SIG-M5 treated with dmso at 0.1 percent for 504 hours (cell line): ENCODE results near the gene MAST4.

ENCODE experiments used
- DNase-seq: peaks from one replicate; lab custom pipeline; 2025; ENCODE audit not compliant: unreplicated experiment; lab: John Stamatoyannopoulos, UW

MAST4 gene

DNA sequence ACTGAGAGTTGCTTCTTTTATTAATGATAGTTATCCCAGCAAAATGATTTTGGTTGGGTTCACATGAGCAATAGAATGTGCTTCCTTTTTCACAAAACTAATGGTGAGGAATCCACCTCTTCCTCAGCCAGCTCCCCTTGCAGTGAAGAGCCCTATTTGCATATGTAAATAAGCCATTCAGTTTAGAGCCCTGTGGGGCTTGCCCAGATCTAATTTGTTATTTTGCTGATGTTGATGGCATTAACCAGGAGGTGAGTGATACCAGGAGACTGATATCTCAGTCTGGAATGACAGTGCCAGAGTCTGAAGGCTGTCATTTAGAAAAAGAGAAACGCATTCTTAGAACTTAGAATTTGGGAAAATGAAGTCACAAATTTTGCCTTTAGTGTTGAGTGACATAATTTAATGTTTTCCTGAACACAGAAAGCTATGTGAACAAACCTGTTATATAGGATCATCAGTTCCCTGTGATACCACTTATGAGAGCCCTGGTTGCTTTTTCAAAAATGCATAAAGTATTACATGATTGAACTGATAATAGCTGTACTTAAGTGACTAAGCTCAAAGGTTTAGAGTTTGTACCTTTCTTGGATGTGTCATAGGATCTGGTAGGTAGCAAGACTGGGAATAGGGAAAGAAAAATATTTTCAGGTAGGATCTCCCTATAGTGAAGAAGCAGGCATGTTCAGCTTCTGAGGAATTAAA, 271.6 kb downstream of the MAST4 start:
- DNase-seq: no peak

DNA sequence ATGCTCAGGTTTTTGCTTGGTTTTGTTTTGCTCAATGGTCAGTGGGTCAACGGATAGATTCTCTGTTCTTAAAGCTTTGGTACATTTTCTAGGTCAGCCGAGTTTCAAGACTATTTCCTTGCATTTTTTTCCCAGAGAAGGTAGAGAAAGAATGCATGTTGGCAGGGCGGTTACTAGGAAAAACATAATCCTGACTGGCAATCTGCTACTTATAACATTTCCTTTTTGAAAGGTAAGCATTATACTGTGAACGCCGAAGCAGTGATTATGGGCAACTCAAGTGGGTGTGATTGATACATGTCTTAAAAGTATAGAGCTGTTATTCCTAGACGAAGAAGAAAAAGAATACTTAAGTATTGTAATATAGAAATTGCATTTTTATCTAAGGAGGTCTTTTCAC, 273.2 kb downstream of the MAST4 start:
- no peak for DNase-seq

DNA sequence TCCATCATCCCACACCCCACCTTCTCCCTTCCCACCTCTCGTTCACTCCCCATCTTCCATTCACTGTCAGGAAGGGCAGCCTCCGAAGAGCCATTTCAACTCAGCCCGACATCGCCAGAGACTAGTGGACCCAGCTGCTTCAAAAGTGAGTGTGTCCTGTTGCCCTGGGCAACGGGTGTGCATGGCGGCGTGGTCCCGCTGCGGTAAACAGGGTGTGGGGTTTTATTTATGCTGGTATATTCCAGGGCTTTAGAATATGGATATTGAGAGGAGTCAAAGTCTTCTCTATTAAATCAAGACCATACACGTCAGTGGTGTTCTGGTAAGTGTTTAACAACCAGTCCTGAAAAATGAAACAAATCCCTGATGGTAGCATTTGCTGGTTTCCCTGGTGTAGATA, 274.5 kb downstream of the MAST4 start:
- no peak for DNase-seq

DNA sequence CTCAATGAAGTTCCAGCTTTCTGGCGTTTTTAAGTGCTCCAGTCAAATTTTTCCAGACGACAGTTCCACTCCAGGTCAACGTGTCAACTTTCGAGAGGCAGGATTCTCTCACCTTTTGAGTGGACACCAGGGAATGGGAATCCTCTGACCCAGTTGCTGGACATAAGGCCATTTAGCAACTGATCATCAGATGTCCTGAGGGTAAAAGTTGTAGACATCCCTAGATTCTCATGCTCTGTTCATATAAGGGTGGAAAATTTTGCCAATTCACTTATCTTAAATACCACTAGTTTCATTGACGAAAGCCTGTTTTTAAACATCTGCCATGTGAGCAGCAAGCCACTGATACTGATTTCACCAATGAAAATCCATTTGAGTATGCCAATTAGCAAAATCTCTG, 275.5 kb downstream of the MAST4 start:
- DNase-seq: no peak

- DNase-seq: no peak
Measured at GRCh38 chr5:66872736-66873331, 276.6 kb downstream of the MAST4 start.

- DNase-seq: no peak
Measured at GRCh38 chr5:66874004-66874403, 277.8 kb downstream of the MAST4 start.

DNA sequence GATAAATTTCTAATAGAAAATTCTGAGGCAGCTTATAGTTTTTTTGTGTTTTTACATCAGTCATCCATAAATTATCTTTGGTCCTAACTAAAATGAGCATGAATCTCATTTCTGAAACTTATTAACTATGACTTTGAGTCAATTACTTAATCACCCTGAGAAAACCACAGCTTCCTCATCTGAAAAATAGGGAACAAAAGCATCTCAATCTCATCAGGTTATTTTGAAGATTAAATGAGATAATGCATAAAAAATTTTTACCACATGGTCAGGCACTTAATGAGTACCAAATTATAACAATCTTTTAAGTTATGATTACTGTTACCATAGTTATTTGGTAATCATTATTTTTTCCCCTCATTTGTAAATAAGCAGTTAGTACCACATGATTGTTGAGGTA, 279.1 kb downstream of the MAST4 start:
- peak; percentile 46 for DNase-seq

GRCh38 chr5:66876266-66876807, 280.1 kb downstream of the MAST4 start:
- no peak for DNase-seq

- DNase-seq: no peak
Measured at GRCh38 chr5:66877843-66878242, 281.6 kb downstream of the MAST4 start.

DNA sequence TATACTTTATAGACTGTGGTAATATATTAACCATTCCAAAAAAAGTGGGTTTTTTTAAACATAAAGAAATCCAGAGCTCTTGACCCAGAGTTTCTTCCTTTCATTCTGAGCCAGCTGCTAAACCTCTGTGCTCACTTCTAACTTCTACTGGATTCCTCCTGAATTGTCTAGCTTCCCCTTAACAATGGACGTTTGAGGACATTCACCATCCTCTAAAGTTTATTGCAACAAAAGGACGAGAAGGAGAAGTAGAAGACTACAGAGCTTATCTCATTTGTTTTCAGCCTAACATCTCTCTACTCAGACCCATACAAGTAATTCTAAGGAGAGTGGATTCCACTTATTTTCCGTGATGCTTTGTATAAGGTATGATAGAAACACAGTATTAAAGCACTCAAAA, 284.2 kb downstream of the MAST4 start:
- no peak for DNase-seq

GRCh38 chr5:66881480-66882161, 285.4 kb downstream of the MAST4 start:
- no peak for DNase-seq

DNA sequence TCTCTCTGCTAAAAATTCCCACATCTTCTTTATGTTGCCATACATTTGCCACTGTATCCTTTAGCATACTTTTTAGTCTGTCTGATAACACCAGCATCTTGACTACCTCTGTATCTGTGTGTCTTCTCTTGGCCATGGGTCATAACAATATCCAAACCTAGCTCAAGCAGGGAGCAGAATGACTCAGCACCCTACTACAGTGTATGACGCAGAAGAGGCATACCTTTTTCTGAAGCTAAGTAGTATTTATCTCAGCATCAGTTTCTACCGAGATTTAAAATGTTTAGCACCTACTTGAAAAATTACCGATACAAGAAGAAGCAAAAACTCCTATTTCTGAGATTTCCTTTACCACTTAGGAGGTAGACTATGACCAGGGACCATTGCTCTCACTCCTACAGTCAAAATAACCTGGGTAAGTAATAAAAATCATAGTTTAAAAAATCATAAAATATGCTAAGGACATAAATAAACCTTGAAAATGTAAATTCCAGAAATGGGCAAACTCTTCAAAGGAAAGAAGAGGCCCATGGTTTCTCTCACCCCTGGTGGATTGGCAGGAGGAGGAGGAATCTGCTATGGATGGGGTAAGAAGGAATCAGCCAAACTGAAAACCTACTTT, 286.5 kb downstream of the MAST4 start:
- DNase-seq: no peak

GRCh38 chr5:66884564-66885243, 288.5 kb downstream of the MAST4 start:
- no peak for DNase-seq

DNA sequence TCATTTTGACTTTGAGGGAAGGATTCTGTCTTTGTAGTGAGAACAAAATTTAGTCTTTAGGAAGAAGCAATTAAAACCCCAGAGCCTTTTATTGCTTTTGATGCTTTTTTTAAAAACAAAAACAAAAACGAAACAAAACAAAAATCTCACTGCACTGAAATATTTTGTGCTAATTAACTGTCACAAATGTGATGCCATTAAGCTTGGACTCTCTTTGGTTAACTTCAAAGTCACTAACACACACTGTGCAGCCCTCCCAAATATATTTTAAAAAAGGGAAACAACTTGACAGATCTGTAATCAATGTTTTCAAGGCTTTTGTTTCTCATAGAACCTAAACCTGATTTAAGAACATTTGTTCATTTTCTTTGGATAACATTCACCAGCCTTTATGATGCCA, 290.7 kb downstream of the MAST4 start:
- DNase-seq: no peak

GRCh38 chr5:66888613-66889012, 292.4 kb downstream of the MAST4 start:
- DNase-seq: no peak

DNA sequence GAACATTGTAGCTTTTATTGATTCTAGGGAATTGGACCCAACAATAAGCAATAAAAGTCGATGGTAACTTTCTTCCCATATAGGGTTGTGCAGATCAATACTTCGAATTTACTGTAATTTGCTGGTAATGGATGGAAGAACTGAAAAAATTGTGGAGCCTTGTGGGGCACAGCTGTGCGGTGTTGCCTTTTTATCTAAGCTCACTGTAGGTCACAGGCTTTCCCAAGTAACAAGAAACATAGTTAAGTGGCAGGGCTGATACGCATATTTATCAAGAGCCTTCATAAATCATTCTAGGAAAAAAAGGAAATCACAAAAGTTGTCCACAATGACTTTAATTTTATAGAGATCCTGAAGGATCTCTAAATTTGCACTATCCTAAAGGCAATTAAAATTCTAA, 292.9 kb downstream of the MAST4 start:
- DNase-seq: no peak

- DNase-seq: no peak
Measured at GRCh38 chr5:66889524-66889923, 293.3 kb downstream of the MAST4 start.

- no peak for DNase-seq
Measured at GRCh38 chr5:66891184-66891925, 295.2 kb downstream of the MAST4 start.

DNA sequence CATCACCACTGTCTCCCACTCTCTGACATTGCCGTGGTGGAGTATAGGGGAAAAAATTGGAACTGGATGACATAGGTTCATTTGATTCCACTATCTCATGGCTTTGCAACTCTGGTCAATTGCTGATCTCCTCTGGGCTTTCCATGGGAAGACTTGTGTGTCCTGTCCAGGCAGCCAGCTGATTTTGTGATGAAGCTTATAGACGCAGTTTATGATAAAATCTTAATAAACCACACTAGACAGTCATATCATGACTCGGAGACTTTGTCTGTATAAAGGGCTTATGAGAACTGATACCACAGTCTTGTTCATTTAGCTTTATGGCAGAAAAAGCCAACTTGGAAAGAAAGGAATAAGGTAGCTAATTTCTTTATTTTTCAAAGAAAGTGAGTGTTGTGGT, 296.5 kb downstream of the MAST4 start:
- DNase-seq: no peak

DNA sequence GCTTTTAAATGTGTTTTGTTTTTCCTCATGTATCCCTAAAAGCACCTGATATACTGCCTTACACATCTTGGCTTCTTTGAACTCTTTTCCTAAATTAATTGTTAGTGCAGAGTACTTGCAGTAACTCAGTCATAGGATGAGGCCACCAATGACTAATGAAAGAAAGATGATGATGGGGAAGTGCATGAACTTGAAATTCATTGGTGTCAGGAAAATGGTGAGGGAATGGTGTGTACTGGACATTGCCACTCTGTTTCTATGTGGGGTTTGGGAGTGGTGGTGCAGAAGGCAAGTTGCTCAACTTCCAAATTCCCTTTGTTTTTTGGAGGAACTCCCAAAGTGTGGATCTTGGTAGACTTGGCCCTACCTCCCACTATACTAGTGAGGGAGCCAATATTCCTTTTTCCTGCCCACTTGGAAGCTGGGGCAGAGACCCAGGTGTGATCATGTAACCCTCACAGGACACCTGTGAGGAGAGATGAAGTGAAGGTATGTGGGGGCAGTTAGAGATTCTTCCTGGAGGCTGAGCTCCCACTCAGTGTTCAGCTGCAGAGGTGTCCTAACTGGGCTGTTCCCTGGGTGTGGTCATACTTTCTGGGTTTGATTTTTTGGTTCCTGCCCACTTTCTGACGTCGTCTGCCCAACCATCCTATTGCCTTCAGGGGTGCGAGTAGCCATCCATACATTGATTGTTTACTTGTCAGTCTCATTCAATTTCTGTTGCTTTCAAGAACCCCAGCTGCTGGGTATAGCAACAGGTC, 298.5 kb downstream of the MAST4 start:
- DNase-seq: no peak
